Amniotic stem cell (primary cell): ENCODE measurements around the gene TEX2.
"Not testable (repeated sequence)": the region's sequence is repeated elsewhere in the genome, so short reads cannot be mapped to it uniquely, and the experiment has no call there.

ENCODE experiments used
- DNase-seq: peaks from one replicate; lab custom pipeline; 2025; lab: John Stamatoyannopoulos, UW

TEX2 gene

GRCh38 chr17:64213995-64214811 is 48.9 kb downstream of the TEX2 start:
- DNase-seq, result no peak

GRCh38 chr17:64212122-64212521 is 50.9 kb downstream of the TEX2 start:
- DNase-seq, result peak; percentile 13

GRCh38 chr17:64209983-64210382 is 53.1 kb downstream of the TEX2 start:
- DNase-seq, result no peak

- DNase-seq, result no peak
Observed at GRCh38 chr17:64209356-64209941, 53.6 kb downstream of the TEX2 start.

GRCh38 chr17:64208656-64209055 is 54.4 kb downstream of the TEX2 start:
- not testable (repeated sequence) for DNase-seq

- no peak for DNase-seq
Observed at GRCh38 chr17:64205804-64206203, 57.3 kb downstream of the TEX2 start.

GRCh38 chr17:64203630-64204029 is 59.4 kb downstream of the TEX2 start:
- no peak for DNase-seq

GRCh38 chr17:64202683-64203344 is 60.2 kb downstream of the TEX2 start:
- DNase-seq, result peak; percentile 67

- no peak for DNase-seq
Observed at GRCh38 chr17:64200080-64201032, 62.7 kb downstream of the TEX2 start.

GRCh38 chr17:64198331-64199090 is 64.5 kb downstream of the TEX2 start:
- no peak for DNase-seq

GRCh38 chr17:64196601-64197000 is 66.5 kb downstream of the TEX2 start:
- DNase-seq, result peak; percentile 46

GRCh38 chr17:64193561-64193960 is 69.5 kb downstream of the TEX2 start:
- DNase-seq, result no peak

- no peak for DNase-seq
Observed at GRCh38 chr17:64192589-64192988, 70.5 kb downstream of the TEX2 start.

GRCh38 chr17:64190472-64190871 is 72.6 kb downstream of the TEX2 start:
- DNase-seq, result no peak

GRCh38 chr17:64188088-64188487 is 75.0 kb downstream of the TEX2 start:
- DNase-seq, result no peak

- no peak for DNase-seq
Observed at GRCh38 chr17:64187093-64187895, 75.8 kb downstream of the TEX2 start.

GRCh38 chr17:64186171-64187092 is 76.6 kb downstream of the TEX2 start:
- DNase-seq, result no peak

- DNase-seq, result not testable (repeated sequence)
Observed at GRCh38 chr17:64185557-64185956, 77.5 kb downstream of the TEX2 start.

GRCh38 chr17:64185101-64185500 is 78.0 kb downstream of the TEX2 start:
- no peak for DNase-seq
